ENCODE data around the gene FBP1.
"Not testable (repeated sequence)": the region's sequence is repeated elsewhere in the genome, so short reads cannot be mapped to it uniquely, and the experiment has no call there.

FBP1 gene

DNA sequence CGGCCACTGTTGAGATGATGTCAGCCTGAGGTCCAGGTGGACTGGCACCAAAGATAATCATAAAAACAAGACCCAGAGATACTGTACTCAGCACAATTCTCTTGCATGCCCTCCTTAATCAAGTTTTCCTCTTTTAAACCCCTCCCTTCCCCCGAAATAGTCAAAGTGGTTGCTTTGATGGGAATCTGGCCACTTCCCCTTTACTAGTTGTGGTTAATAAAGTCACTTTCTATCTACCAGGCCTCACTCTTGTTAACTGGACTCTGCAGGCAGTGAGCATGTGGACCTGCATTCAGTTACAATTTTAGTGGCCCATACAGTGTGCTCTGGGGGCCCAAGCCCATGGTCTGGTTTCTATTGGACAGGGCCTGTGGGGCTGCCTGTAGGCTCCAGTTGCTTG lies 63.2 kb downstream of the FBP1 start:
- no peak for DNase-seq (ENCODE audit: low spot score)

DNA sequence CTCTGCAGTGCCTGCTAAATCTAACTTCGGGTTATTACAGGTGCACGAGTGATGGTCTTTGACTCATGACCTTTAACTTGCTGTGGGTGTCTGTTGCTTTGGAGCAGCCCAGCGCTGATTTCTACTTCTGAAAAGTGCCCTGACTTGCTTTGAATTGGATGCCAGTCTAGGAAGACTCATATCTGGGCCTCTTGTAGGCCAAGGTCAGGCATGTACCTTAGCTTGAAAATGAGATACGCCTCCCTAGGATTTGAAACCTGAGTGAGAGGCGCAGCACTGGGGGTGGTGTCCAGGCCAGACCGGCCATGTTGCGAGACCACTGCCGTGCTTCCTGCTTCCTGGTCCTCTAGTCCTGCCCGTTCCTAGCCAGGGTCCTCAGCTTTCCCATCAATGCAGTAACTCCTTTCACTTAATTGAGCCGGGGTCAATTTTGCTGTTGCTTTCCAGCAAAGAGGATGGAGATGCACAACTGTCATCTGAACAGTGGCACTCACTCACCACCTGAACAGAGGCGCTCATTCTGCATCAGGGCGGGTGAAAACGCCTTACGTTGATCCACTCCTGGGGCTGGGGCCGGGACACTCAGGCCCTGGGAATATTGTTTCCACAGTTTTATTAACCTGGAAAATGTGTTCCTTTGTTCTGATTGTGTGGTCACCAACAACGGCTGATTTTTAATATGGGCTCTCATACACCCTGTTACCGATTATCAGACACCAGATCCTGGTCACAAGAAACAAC lies 70.2 kb downstream of the FBP1 start:
- no peak for DNase-seq (ENCODE audit: low spot score)

GRCh38 chr9:94568250-94568889 lies 70.9 kb downstream of the FBP1 start:
- no peak for DNase-seq (ENCODE audit: low spot score)

DNA sequence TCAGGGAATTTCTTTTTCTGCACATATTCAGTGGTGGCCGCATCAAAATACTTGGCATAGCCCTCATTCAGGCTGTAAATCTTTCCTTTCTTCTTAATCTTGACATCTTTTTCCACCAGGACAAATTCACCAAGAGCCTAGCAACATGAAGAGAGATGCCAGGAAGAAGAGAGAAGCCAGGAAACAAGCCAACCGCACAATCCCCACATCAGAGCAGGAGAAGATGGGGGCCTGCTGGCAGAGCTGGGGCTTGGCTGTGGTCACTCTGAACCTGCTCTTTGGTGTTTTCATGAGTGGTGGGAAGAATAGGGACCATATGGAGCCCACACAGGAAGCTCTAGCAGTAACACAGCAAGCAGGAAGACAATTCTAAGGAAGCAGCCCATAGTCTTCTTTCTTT lies 72.0 kb downstream of the FBP1 start:
- no peak for DNase-seq (ENCODE audit: low spot score)

DNA sequence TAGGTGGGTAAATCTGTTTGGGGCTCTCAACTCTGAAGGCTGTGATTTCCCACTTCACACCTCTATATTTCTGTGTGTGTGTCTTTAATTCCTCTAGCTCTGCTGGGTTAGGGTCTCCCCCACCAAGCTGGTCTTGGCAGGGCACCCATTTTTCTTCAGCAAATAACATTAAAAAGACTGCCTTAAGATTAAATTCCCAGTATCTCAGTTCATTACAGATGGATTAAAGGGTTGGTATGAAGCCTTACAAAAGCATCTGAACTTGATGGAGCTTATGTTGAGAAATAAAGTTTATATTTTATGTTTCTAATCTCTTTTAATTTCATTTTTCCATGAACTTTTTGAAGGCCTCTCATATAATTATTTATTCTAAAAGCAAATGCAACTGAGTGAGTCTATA lies 72.8 kb downstream of the FBP1 start:
- DNase-seq (ENCODE audit: low spot score): no peak

DNA sequence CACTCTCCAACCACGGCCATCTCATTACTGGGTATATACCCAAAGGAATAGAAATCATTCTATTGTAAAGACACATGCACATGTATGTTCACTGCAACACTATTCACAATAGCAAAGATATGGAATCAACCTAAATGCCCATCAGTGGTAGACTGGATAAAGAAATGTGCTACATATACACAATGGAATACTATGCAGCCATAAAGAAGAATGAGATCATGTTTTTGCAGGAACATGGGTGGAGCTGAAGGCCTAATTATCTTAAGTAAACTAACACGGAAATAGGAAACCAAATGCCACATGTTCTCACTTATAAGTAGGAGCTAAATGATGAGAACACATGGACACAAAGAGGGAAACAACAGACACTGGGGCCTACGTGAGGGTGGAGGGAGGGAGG lies 75.0 kb downstream of the FBP1 start:
- DNase-seq (ENCODE audit: low spot score): not testable (repeated sequence)

DNA sequence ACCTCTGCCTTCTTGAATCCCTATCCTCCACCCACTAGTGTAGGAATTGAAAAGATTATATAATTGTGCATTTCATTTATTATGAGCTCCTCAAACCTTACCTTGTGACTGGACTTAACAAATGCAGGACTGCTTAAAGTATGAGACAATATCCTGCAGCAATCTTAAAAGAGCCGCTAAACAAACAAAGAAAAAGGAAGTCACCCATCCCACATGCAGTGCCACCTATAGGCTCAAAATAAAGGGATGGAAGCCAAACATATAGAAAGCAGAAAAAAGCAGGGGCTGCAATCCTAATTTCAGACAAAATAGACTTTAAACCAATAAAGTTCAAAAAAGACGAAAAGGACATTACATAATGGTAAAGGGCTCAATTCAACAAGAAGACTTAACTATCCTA lies 75.8 kb downstream of the FBP1 start:
- no peak for DNase-seq (ENCODE audit: low spot score)

- peak; percentile 33 for DNase-seq (ENCODE audit: low spot score)
These were observed 79.1 kb downstream of the FBP1 start for GRCh38 chr9:94560237-94560636.

DNA sequence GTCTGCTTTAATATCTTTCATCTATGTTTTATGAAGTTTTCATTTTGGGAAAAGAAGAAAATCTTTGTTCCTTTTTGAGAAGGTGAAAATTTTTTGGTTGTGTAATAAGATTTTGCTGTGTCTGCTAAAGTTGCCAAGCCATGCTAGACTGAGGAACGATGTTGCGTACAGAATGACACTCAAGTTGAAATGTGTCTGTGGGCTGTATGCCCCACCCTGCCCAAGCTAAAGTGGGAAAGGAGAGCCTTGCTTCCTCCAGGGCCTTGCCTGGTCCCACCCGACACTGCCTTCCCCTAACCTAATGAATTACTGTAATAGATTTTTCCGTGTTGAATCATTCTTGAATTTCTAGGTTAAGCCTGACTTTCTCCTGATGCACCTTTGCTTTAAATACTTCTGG lies 81.9 kb downstream of the FBP1 start:
- no peak for DNase-seq (ENCODE audit: low spot score)

DNA sequence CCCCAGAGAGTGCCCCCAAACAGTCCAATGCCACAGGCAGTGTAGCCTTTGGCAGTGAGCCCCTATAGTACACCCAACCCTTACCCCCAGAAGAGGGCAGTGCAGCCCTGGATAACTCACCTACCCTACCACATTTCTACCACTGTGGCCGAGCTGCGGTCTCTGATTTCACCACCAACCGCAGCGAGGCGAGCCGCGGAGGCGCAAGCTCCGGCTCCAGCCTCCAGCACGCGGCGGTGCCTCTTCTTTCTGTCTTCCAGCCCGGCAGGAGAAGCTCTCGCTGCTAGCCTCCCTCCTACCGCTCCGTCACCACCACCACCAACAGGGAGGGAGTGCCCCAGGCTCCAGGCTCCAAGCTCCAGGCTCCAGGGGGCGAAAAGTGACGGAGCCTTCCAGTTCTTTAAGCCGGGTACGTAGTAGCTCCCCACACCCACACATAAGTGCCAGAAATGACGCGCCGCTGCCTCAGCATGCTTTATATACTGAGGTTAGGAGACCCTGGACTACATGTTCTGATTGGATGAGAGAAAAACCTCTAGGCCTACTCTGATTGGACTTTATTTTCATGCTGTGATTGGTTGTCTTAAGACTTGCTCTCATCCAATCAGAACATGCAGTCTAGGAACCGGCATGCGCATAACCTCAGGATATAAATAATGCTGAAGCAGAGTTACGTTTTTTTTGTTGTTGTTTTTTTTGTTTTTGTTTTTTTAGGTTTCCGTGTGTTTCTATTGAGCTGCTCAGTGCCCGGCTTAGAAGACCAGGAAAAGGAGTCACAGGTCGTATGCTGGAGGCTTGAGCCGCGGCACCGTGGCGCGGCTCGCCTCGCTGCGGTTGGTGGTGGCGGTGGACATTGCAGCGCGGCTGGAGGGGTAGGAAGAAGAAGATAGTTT lies 84.6 kb downstream of the FBP1 start, which contains the start of gene PCAT7:
TSS of gene PCAT7 (plus strand) at position 645 of the 893 bp plus-strand sequence.
- DNase-seq (ENCODE audit: low spot score): peak; percentile 96

DNA sequence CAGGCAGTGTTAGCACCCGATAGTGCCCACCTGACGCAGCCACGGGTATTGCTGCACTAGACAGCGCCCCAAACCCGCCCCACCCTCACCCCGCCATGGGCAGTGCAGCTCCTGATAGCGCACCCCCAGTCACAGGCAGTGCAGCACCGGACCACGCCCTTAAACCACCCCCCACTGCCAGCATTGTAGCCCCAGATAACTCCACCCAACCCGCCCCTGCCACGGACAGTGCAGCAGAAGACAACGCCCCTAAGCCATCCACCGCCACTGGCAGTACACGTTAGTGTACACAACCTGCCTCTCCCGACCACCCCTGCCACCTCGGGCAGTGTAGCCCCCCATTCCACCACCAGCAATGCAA lies 85.3 kb downstream of the FBP1 start:
- DNase-seq (ENCODE audit: low spot score): no peak
